K562 (cell line): ENCODE data around the gene SNRPA. TPM values are rescaled to one million over a fixed set of nuclear protein-coding genes. Genes with fewer than 3 reads are reported as not detected.

ENCODE experiments used
- CBX8 ChIP-seq: fragments of 200-600 bp; sonication (generic); IDR thresholded peaks from 2 replicates; pipeline ENCODE4 v1.6.1; 2012; ENCODE audit warnings: borderline replicate concordance, mixed run types, low read depth, mild to moderate bottlenecking, moderate library complexity, mixed read lengths, low read length, control low read depth, inconsistent platforms; ENCODE audit not compliant: poor library complexity, severe bottlenecking; ENCODE audit errors: extremely low read depth
- EP400 ChIP-seq: fragments of 450-650 bp; IDR thresholded peaks from 2 replicates; pipeline ENCODE4 v1.6.1; 2017; ENCODE audit warnings: antibody characterized with exemption, mild to moderate bottlenecking, moderate library complexity
- FOXJ2 ChIP-seq: fragments of 200-800 bp; sonication (Bioruptor generic); IDR thresholded peaks from 2 replicates; pipeline ENCODE4 v1.6.1; 2016; ENCODE audit warnings: missing genetic modification characterization, missing compliant biosample characterization
- HNRNPLL ChIP-seq: fragments of 200-400 bp; formaldehyde crosslinking; IDR thresholded peaks from 2 replicates; pipeline ENCODE4 v1.6.1; 2017; ENCODE audit warnings: low read length, low read depth, mild to moderate bottlenecking; ENCODE audit not compliant: poor library complexity, severe bottlenecking
- HNRNPUL1 ChIP-seq: fragments of 200-400 bp; formaldehyde crosslinking; IDR thresholded peaks from 2 replicates; pipeline ENCODE4 v1.6.1; 2017; ENCODE audit warnings: low read length
- MAFF ChIP-seq: IDR thresholded peaks from 2 replicates; pipeline ENCODE4 v1.6.1; 2012; ENCODE audit warnings: low read length, improper control_type of control experiment
- MCM3 ChIP-seq: fragments of 450-650 bp; IDR thresholded peaks from 2 replicates; pipeline ENCODE4 v1.6.1; 2016
- MXI1 ChIP-seq: IDR thresholded peaks from 2 replicates; pipeline ENCODE4 v1.6.1; 2011; ENCODE audit warnings: low read depth, mild to moderate bottlenecking, improper control_type of control experiment, low read length
- NFIX ChIP-seq: fragments of 250-450 bp; sonication (Bioruptor Pico); IDR thresholded peaks from 2 replicates; pipeline ENCODE4 v1.4.0; 2020; ENCODE audit warnings: low read depth, mild to moderate bottlenecking, moderate library complexity
- POLR2AphosphoS5 ChIP-seq: IDR thresholded peaks from 2 replicates; pipeline ENCODE4 v1.6.1; 2011; ENCODE audit warnings: mild to moderate bottlenecking, low read depth, low read length, moderate library complexity; ENCODE audit not compliant: control insufficient read depth, insufficient read depth
- TCF3 ChIP-seq: sonication (generic); formaldehyde crosslinking; IDR thresholded peaks from 2 replicates; pipeline ENCODE4 v1.4.0; 2020; ENCODE audit warnings: mild to moderate bottlenecking, missing genetic modification reagents
- XRCC3 ChIP-seq: fragments of 450-650 bp; IDR thresholded peaks from 2 replicates; pipeline ENCODE4 v1.6.1; 2017; ENCODE audit warnings: mild to moderate bottlenecking, moderate library complexity
- ZFX ChIP-seq: sonication (generic); formaldehyde crosslinking; IDR thresholded peaks from 2 replicates; pipeline ENCODE4 v1.8.0; 2022; ENCODE audit warnings: mild to moderate bottlenecking, missing genetic modification reagents, moderate library complexity
- polyA plus RNA-seq, 8 experiments: library from polyadenylated mRNA; depleted of rRNA in 4 of 8; stranded (reverse) in 5 of 8; unstranded in 3 of 8; fragments of >200 nt; fragmentation: Nextera tagmentation in 2 of 8; fragmentation: Illumina TruSeq in 1 of 8; extraction: Ambion mirVana in 2 of 8; extraction: Trizol in 1 of 8; gene quantifications; 2 replicates each; pipeline versions ENCODE4 v1.2.1 to v1.2.3, GENCODE V29; 2011 to 2014; ENCODE audit warnings: inconsistent platforms in 1 of 8, missing spikeins in 1 of 8
- total RNA-seq, 7 experiments: library from RNA; depleted of rRNA in 6 of 7; stranded (reverse); fragments of >200 nt in 6 of 7; fragmentation: Illumina TruSeq in 2 of 7; extraction: Trizol in 2 of 7; gene quantifications; 2 replicates each; pipeline versions ENCODE4 v1.2.1 to v1.2.3, GENCODE V29; 2011 to 2021; ENCODE audit warnings: low replicate concordance in 1 of 7
- TF ChIP-seq, protein P1 (sequence below): fragments of 250-450 bp; sonication (Bioruptor Pico); IDR thresholded peaks from 2 replicates; pipeline ENCODE4 v1.5.0; 2021
- TF ChIP-seq, protein P2 (sequence below): fragments of 450-650 bp; formaldehyde crosslinking; IDR thresholded peaks from 2 replicates; pipeline ENCODE4 v1.4.0; 2020; ENCODE audit warnings: mild to moderate bottlenecking, moderate library complexity
- TF ChIP-seq, protein P3 (sequence below), 2 experiments: fragments of 200-800 bp in 1 of 2; sonication (Bioruptor generic) in 1 of 2; sonication (generic) in 1 of 2; formaldehyde crosslinking in 1 of 2; IDR thresholded peaks in 1 of 2; conservative IDR thresholded peaks in 1 of 2; 2 replicates each; pipeline versions ENCODE4 v1.5.0 to v1.6.1; 2016 to 2020; ENCODE audit warnings: missing compliant biosample characterization in 1 of 2, missing genetic modification characterization in 1 of 2, missing genetic modification reagents in 1 of 2
- TF ChIP-seq, protein P4 (sequence below): sonication (generic); formaldehyde crosslinking; IDR thresholded peaks from 2 replicates; pipeline ENCODE4 v1.8.1; 2022; ENCODE audit warnings: missing genetic modification reagents
- TF ChIP-seq, protein P5 (sequence below): fragments of 250-450 bp; sonication (Bioruptor Pico); IDR thresholded peaks from 2 replicates; pipeline ENCODE4 v1.8.0; 2021; ENCODE audit warnings: mild to moderate bottlenecking, moderate library complexity
- TF ChIP-seq, protein P6 (sequence below), 2 experiments: fragments of 250-450 bp in 1 of 2; fragments of 450-650 bp in 1 of 2; sonication (Bioruptor Pico) in 1 of 2; IDR thresholded peaks; 2 replicates each; pipeline versions ENCODE4 v1.6.1 to v1.8.0; 2016 to 2021; ENCODE audit warnings: mild to moderate bottlenecking in 2 of 2, moderate library complexity in 2 of 2, missing compliant biosample characterization in 1 of 2, missing genetic modification characterization in 1 of 2

SNRPA gene
- total and polyA plus RNA-seq, 9 of the 15 experiments (the other 6 are each of a cell fraction or from before 2014, with no cell fraction given): 16.3 to 311 (median 193) TPM

DNA sequence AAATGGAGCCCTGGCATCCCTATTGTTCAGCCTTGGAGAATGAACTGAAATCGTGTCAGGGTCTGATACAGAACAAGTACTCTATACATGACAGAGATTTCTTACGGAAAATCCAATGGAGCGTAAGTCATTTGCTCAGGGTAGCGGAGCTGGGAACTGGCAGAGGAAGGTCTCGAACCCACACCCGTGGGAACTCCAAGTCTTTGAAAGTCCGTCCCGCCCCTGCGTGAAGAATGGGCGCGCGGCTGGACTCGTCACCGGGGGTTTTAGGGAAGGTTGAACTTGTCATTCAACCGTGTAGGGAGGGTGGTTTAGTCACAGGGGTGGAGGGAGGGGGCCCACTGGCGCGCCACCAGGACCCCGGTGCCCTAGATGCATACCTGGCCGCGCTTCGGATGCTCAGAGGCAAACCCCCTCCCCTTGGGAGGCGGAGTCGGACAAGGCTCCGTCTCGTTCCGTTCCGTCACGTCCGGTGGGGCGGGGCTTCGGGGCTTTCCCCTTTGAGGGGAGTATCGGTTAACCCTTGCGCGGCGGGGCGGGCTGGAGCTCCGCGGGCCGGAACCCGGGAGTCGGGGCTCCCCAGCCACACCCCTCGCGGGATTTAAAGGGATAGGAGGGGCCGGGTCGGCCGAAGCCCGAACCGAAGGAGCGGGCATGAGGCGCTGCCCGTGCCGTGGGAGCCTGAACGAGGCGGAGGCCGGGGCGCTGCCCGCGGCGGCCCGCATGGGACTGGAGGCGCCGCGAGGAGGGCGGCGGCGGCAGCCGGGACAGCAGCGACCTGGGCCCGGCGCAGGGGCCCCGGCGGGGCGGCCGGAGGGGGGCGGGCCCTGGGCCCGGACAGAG, 34.3 kb upstream of the SNRPA start, which contains the start of the genes COQ8B and ITPKC (continued):
- TF ChIP-seq MCM3: no peak
- TF ChIP-seq POLR2AphosphoS5: no peak; the same call in 1 of the 2 replicates
- TF ChIP-seq FOXJ2: no peak
- TF ChIP-seq, protein P1, sequence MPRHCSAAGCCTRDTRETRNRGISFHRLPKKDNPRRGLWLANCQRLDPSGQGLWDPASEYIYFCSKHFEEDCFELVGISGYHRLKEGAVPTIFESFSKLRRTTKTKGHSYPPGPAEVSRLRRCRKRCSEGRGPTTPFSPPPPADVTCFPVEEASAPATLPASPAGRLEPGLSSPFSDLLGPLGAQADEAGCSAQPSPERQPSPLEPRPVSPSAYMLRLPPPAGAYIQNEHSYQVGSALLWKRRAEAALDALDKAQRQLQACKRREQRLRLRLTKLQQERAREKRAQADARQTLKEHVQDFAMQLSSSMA (CRISPR knock-in tag): no peak
- no peak for TF ChIP-seq MAFF
- no peak for TF ChIP-seq NFIX (CRISPR knock-in tag)
- TF ChIP-seq, protein P2, sequence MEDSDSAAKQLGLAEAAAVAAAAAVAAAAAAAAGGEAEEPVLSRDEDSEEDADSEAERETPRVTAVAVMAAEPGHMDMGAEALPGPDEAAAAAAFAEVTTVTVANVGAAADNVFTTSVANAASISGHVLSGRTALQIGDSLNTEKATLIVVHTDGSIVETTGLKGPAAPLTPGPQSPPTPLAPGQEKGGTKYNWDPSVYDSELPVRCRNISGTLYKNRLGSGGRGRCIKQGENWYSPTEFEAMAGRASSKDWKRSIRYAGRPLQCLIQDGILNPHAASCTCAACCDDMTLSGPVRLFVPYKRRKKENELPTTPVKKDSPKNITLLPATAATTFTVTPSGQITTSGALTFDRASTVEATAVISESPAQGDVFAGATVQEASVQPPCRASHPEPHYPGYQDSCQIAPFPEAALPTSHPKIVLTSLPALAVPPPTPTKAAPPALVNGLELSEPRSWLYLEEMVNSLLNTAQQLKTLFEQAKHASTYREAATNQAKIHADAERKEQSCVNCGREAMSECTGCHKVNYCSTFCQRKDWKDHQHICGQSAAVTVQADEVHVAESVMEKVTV (CRISPR knock-in tag): no peak
- TF ChIP-seq, protein P3, sequence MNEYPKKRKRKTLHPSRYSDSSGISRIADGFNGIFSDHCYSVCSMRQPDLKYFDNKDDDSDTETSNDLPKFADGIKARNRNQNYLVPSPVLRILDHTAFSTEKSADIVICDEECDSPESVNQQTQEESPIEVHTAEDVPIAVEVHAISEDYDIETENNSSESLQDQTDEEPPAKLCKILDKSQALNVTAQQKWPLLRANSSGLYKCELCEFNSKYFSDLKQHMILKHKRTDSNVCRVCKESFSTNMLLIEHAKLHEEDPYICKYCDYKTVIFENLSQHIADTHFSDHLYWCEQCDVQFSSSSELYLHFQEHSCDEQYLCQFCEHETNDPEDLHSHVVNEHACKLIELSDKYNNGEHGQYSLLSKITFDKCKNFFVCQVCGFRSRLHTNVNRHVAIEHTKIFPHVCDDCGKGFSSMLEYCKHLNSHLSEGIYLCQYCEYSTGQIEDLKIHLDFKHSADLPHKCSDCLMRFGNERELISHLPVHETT (CRISPR knock-in tag; conservative IDR thresholded peaks at IDR 0.05 in 1 of 2, IDR thresholded peaks at IDR 0.05 in 1 of 2): peak in 1 of 2 experiments; percentile 44; a peak in 2 of 4 replicates
- TF ChIP-seq, protein P4, sequence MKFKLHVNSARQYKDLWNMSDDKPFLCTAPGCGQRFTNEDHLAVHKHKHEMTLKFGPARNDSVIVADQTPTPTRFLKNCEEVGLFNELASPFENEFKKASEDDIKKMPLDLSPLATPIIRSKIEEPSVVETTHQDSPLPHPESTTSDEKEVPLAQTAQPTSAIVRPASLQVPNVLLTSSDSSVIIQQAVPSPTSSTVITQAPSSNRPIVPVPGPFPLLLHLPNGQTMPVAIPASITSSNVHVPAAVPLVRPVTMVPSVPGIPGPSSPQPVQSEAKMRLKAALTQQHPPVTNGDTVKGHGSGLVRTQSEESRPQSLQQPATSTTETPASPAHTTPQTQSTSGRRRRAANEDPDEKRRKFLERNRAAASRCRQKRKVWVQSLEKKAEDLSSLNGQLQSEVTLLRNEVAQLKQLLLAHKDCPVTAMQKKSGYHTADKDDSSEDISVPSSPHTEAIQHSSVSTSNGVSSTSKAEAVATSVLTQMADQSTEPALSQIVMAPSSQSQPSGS (CRISPR knock-in tag): no peak
- TF ChIP-seq, protein P5, sequence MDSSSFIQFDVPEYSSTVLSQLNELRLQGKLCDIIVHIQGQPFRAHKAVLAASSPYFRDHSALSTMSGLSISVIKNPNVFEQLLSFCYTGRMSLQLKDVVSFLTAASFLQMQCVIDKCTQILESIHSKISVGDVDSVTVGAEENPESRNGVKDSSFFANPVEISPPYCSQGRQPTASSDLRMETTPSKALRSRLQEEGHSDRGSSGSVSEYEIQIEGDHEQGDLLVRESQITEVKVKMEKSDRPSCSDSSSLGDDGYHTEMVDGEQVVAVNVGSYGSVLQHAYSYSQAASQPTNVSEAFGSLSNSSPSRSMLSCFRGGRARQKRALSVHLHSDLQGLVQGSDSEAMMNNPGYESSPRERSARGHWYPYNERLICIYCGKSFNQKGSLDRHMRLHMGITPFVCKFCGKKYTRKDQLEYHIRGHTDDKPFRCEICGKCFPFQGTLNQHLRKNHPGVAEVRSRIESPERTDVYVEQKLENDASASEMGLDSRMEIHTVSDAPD (CRISPR knock-in tag): no peak
- no peak for TF ChIP-seq XRCC3
- TF ChIP-seq MXI1: 0 out of 2 replicates have a peak, but pooled peaks have one; percentile 60
- no peak for TF ChIP-seq HNRNPUL1
- TF ChIP-seq EP400: peak; percentile 72
- peak; percentile 72 for TF ChIP-seq ZFX (CRISPR knock-in tag)
- TF ChIP-seq TCF3 (CRISPR knock-in tag): no peak
- TF ChIP-seq HNRNPLL: no peak
- TF ChIP-seq CBX8: no peak
- TF ChIP-seq, protein P6, sequence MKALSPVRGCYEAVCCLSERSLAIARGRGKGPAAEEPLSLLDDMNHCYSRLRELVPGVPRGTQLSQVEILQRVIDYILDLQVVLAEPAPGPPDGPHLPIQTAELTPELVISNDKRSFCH (CRISPR knock-in tag; IDR thresholded peaks at IDR 0.05): no peak
- TF ChIP-seq, protein P6 (tag; IDR thresholded peaks at IDR 0.05): no peak
